ENCODE data around the gene PAWR. TPM values are rescaled to one million over a fixed set of nuclear protein-coding genes. Genes with fewer than 3 reads are reported as not detected.
A peak's percentile ranks its signal among the peaks of the same experiment; 100 is the strongest.
"Not testable (repeated sequence)": the region's sequence is repeated elsewhere in the genome, so short reads cannot be mapped to it uniquely, and the experiment has no call there.

The PAWR gene
- total and polyA plus RNA-seq, 4 donors: 6.8 to 119 (median 56.4) TPM

DNA sequence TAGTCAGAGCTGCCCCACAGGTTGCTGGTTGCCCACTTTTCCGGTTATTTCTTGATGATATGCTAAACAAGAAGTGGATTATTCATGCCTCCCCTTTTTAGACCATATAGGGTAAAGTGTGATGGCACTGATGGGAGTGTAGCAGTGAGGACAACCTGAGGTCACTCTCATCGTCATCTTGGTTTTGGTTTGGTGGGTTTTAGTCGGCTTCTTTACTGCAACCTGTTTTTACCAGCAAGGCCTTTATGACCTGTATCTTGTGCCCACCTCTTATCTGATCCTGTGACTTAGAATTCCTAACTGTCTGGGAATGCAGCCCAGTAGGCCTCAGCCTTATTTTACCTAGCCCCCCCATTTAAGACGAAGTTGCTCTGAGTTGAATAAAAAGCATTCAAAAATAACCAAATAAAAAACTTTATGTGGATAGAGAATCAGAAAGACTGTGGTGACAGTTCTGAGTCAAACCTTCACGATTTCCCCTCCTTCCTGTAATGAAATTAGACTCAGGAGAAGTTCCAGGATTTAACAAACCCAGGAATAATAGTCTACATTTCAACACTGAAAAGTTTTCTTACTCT is 144.2 kb downstream of the PAWR start:
- Histone ChIP-seq H3K9me3 (ENCODE audit: control insufficient read depth in 4 of 4, insufficient read depth in 3 of 4, low read length in 3 of 4) (no peaks in the 10 kb centered on the region), H3K9ac (ENCODE audit: insufficient read depth in 1 of 2, low read length in 2 of 2) (peak overlapping the region in 1 of 2 donors; percentile 3), H3K27me3 (ENCODE audit: control insufficient read depth in 3 of 3, insufficient read depth in 3 of 3, low read length in 2 of 3) (no peaks in the 10 kb centered on the region), H3K4me1 (ENCODE audit: control insufficient read depth in 5 of 5, insufficient read depth in 5 of 5, low read length in 5 of 5) (peaks cover 5 to 17% (median 7%) of the 10 kb centered on the region in 5 donors), H3K4me3 (no peak overlapping the region), H3K36me3 (ENCODE audit: control insufficient read depth in 4 of 4, insufficient read depth in 4 of 4, low read length in 4 of 4) (no peaks in the 10 kb centered on the region), H3K27ac (ENCODE audit: low read depth in 1 of 2, low read length in 1 of 2) (peak overlapping the region in 1 of 2 donors; percentile 1)
- 75 to 87% methylated on average over 5 of the region's 5 CpGs for WGBS, 2 donors
- DNase-seq (no peak), ATAC-seq (ENCODE audit: insufficient read depth, low FRiP score) (no peak)
- TF ChIP-seq CTCF (IDR thresholded peaks at IDR 0.05; ENCODE audit: control extremely low read depth, extremely low read depth): no peak

GRCh38 chr12:79544439-79544838 is 146.3 kb downstream of the PAWR start:
- H3K27ac ChIP-seq (ENCODE audit: low read depth in 1 of 2, low read length in 1 of 2); H3K9ac ChIP-seq (ENCODE audit: insufficient read depth in 1 of 2, low read length in 2 of 2); H3K27me3 ChIP-seq (ENCODE audit: control insufficient read depth in 3 of 3, insufficient read depth in 3 of 3, low read length in 2 of 3); DNase-seq; H3K9me3 ChIP-seq (ENCODE audit: control insufficient read depth in 4 of 4, insufficient read depth in 3 of 4, low read length in 3 of 4); H3K36me3 ChIP-seq (ENCODE audit: control insufficient read depth in 4 of 4, insufficient read depth in 4 of 4, low read length in 4 of 4); ATAC-seq (ENCODE audit: insufficient read depth, low FRiP score); H3K4me3 ChIP-seq: not testable (repeated sequence)
- 65 to 82% methylated on average over 3 of the region's 3 CpGs for WGBS, 2 donors
- peaks cover 5 to 17% (median 7%) of the 10 kb centered on the region in 5 donors for H3K4me1 ChIP-seq (ENCODE audit: control insufficient read depth in 5 of 5, insufficient read depth in 5 of 5, low read length in 5 of 5)

DNA sequence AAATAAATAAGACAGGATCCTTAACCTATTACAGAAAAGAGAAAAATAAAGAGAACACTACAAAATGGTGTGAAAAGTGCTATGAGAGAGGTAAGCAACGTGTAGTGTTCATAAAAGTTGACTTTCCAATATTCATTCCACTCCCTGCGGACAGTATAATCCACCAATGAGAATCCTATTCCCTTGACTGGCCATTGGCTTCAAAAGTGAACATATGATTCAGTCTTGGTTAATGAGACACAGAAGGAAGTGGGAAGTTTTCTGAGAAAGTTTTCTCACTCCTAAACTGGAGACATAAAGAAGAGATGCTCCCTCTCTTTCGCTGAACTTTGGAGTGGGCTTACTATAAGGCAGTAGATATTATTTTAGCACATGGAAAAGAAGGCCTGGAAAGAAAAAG is 153.1 kb downstream of the PAWR start:
- H3K9ac ChIP-seq (ENCODE audit: insufficient read depth in 1 of 2, low read length in 2 of 2): no peak overlapping the region
- H3K36me3 ChIP-seq (ENCODE audit: control insufficient read depth in 4 of 4, insufficient read depth in 4 of 4, low read length in 4 of 4): no peaks in the 10 kb centered on the region
- no peak overlapping the region for H3K27ac ChIP-seq (ENCODE audit: low read depth in 1 of 2, low read length in 1 of 2)
- no peaks in the 10 kb centered on the region for H3K27me3 ChIP-seq (ENCODE audit: control insufficient read depth in 3 of 3, insufficient read depth in 3 of 3, low read length in 2 of 3)
- no peak for TF ChIP-seq CTCF (IDR thresholded peaks at IDR 0.05; ENCODE audit: control extremely low read depth, extremely low read depth)
- no peak overlapping the region for H3K4me3 ChIP-seq
- H3K9me3 ChIP-seq (ENCODE audit: control insufficient read depth in 4 of 4, insufficient read depth in 3 of 4, low read length in 3 of 4): no peaks in the 10 kb centered on the region
- 90 to 91% methylated on average over 3 of the region's 3 CpGs for WGBS, 2 donors
- ATAC-seq (ENCODE audit: insufficient read depth, low FRiP score) (no peak), DNase-seq (no peak)
- no peaks in the 10 kb centered on the region for H3K4me1 ChIP-seq (ENCODE audit: control insufficient read depth in 5 of 5, insufficient read depth in 5 of 5, low read length in 5 of 5)

DNA sequence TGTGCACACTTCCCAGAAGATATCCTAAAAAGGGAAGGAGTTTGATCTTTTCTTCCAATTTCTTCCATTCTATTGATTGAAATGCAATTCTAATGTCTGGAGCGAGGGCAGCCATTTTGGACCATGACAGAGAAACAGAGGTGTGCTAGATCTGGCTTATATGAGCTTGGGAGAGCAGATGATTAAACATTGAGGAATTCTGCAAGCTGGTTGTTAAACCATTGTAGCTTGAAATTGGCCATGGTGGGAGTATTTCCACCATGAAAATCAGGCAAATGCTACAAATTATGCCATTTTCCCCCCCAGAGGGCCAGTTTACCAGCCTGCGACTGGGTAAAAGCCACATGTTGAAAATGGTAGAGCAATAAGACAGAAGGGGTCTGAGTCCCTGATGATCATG is 155.0 kb downstream of the PAWR start:
- WGBS, 2 donors: 95 to 100% methylated on average over 2 of the region's 2 CpGs
- no peak for TF ChIP-seq CTCF (IDR thresholded peaks at IDR 0.05; ENCODE audit: control extremely low read depth, extremely low read depth)
- H3K27ac ChIP-seq (ENCODE audit: low read depth in 1 of 2, low read length in 1 of 2): no peak overlapping the region
- no peaks in the 10 kb centered on the region for H3K9me3 ChIP-seq (ENCODE audit: control insufficient read depth in 4 of 4, insufficient read depth in 3 of 4, low read length in 3 of 4)
- no peaks in the 10 kb centered on the region for H3K4me1 ChIP-seq (ENCODE audit: control insufficient read depth in 5 of 5, insufficient read depth in 5 of 5, low read length in 5 of 5)
- no peak overlapping the region for H3K9ac ChIP-seq (ENCODE audit: insufficient read depth in 1 of 2, low read length in 2 of 2)
- H3K36me3 ChIP-seq (ENCODE audit: control insufficient read depth in 4 of 4, insufficient read depth in 4 of 4, low read length in 4 of 4): no peaks in the 10 kb centered on the region
- ATAC-seq (ENCODE audit: insufficient read depth, low FRiP score) (no peak), DNase-seq (no peak)
- no peaks in the 10 kb centered on the region for H3K27me3 ChIP-seq (ENCODE audit: control insufficient read depth in 3 of 3, insufficient read depth in 3 of 3, low read length in 2 of 3)
- no peak overlapping the region for H3K4me3 ChIP-seq

Other genes with a start within 250 kb of the PAWR start
- gene PPP1R12A, start 244.1 kb upstream of the PAWR start, total RNA-seq: 100 to 1,000 TPM in 1 of 2 donors, 10 to 100 TPM in 1; 52.5 to 250 TPM
- 10 to 100 TPM; 13.2 to 24.0 TPM for gene PPP1R12A, start 244.1 kb upstream of the PAWR start, polyA plus RNA-seq

All from lung (tissue), 12 donors.